ENCODE results near the gene ENPP3. TPM values are rescaled to one million over a fixed set of nuclear protein-coding genes. Genes with fewer than 3 reads are reported as not detected.

The ENPP3 gene
- total RNA-seq, 1 donor from 2014 or later, result not detected

GRCh38 chr6:131780600-131780999 lies 143.5 kb downstream of the ENPP3 start:
- Mint-ChIP-seq H3K27ac (ENCODE audit: unreplicated experiment) (no peak overlapping the region), H3K9me3 (ENCODE audit: unreplicated experiment) (no peaks in the 10 kb centered on the region), H3K4me1 (ENCODE audit: unreplicated experiment) (no peaks in the 10 kb centered on the region), H3K4me3 (ENCODE audit: unreplicated experiment) (no peak overlapping the region), H3K27me3 (ENCODE audit: unreplicated experiment) (no peaks in the 10 kb centered on the region), H3K36me3 (ENCODE audit: unreplicated experiment) (no peaks in the 10 kb centered on the region)
- no peak for TF ChIP-seq CTCF (IDR thresholded peaks at IDR 0.05)
- no peak for DNase-seq (ENCODE audit: extremely low spot score, unreplicated experiment)

DNA sequence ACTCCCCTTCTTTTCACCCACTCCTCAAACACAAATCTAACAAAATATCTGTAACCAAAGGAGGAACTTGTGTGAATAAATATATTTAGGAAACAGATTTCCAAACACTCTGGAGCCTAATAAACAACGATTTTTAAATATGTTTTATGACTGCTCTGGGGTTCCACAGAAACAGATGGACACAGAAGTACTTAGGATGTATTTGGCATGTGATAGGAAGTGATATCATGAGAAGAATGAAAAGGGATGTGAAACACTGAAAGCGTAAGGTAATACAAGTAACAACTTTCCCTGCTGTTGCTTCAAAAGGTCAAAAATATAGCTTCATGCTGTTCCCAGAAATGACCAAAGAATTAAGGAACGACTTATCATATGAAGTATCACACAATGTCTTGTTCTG lies 144.6 kb downstream of the ENPP3 start:
- DNase-seq (ENCODE audit: extremely low spot score, unreplicated experiment), result no peak
- Mint-ChIP-seq H3K4me1 (ENCODE audit: unreplicated experiment) (no peaks in the 10 kb centered on the region), H3K27ac (ENCODE audit: unreplicated experiment) (no peak overlapping the region), H3K4me3 (ENCODE audit: unreplicated experiment) (no peak overlapping the region), H3K27me3 (ENCODE audit: unreplicated experiment) (no peaks in the 10 kb centered on the region), H3K9me3 (ENCODE audit: unreplicated experiment) (no peaks in the 10 kb centered on the region), H3K36me3 (ENCODE audit: unreplicated experiment) (no peaks in the 10 kb centered on the region)
- no peak for TF ChIP-seq CTCF (IDR thresholded peaks at IDR 0.05)

DNA sequence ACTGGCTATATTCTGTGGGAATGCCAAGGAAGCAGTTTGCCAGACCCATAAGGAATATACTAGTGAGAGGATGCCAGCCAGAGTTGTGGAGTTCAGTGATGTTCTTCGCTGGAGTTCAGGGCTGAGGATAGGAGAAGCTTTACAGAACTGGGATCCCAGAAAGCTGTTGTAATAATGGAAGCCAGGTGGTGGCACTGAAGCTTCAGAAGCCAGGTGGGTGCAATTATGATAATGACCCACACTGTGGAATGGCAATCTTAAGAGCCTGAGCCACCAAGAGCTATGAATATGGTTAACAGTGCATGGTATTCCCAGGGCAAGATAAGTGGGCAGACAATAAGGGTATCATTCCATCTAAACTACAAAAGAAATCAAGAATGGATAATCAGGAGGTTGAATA lies 145.7 kb downstream of the ENPP3 start:
- Mint-ChIP-seq H3K4me1 (ENCODE audit: unreplicated experiment) (no peaks in the 10 kb centered on the region), H3K27me3 (ENCODE audit: unreplicated experiment) (no peaks in the 10 kb centered on the region), H3K36me3 (ENCODE audit: unreplicated experiment) (no peaks in the 10 kb centered on the region), H3K4me3 (ENCODE audit: unreplicated experiment) (no peak overlapping the region), H3K27ac (ENCODE audit: unreplicated experiment) (no peak overlapping the region), H3K9me3 (ENCODE audit: unreplicated experiment) (no peaks in the 10 kb centered on the region)
- TF ChIP-seq CTCF (IDR thresholded peaks at IDR 0.05), result no peak
- no peak for DNase-seq (ENCODE audit: extremely low spot score, unreplicated experiment)

DNA sequence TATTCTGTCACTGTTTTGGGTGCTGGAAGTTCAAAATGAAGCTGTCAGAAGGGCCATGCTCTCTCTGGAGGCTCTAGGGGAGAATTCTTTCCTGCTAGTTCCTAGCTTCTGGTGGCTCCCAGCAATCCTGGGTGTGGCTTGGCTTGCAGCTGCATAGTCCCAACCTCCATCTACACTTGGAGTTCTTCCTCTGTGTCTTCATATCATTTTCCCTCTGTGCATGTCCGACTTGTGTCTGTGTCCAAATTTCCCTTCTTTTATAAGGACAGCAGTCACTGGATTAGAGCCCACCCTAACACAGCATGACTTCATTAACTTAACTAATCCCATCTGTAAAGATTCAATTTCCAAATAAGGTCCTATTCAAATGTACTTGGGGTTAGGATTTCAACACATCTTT lies 147.5 kb downstream of the ENPP3 start:
- no peak for TF ChIP-seq CTCF (IDR thresholded peaks at IDR 0.05)

DNA sequence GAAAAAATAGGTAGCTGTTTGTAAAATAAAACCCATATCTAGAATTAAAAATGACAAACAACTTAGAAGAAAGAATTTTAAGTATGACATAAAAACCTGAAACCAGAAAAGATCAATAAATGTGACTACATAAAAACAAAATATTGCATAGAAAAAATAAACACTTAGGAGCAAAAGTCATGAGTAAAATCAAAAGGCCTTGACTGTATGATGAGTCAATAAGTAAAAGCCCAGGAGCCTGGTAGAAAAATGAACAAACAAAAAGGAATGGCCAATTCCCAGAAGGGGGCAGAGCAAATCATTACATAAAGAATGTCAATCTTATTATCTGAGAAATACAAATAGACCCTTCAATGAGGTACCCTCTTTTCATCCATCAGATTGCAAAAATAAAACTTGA lies 150.0 kb downstream of the ENPP3 start:
- H3K4me3 Mint-ChIP-seq (ENCODE audit: unreplicated experiment), result no peak overlapping the region
- H3K9me3 Mint-ChIP-seq (ENCODE audit: unreplicated experiment), result no peaks in the 10 kb centered on the region
- no peaks in the 10 kb centered on the region for H3K4me1 Mint-ChIP-seq (ENCODE audit: unreplicated experiment)
- no peaks in the 10 kb centered on the region for H3K27me3 Mint-ChIP-seq (ENCODE audit: unreplicated experiment)
- H3K27ac Mint-ChIP-seq (ENCODE audit: unreplicated experiment), result no peak overlapping the region
- H3K36me3 Mint-ChIP-seq (ENCODE audit: unreplicated experiment), result no peaks in the 10 kb centered on the region
- no peak for DNase-seq (ENCODE audit: extremely low spot score, unreplicated experiment)
- TF ChIP-seq CTCF (IDR thresholded peaks at IDR 0.05), result no peak

More for the DNA sequence above, 147.5 kb downstream of the ENPP3 start:
- DNase-seq (ENCODE audit: extremely low spot score, unreplicated experiment), result no peak
- no peaks in the 10 kb centered on the region for H3K27me3 Mint-ChIP-seq (ENCODE audit: unreplicated experiment)
- no peak overlapping the region for H3K4me3 Mint-ChIP-seq (ENCODE audit: unreplicated experiment)
- H3K9me3 Mint-ChIP-seq (ENCODE audit: unreplicated experiment), result no peaks in the 10 kb centered on the region
- H3K36me3 Mint-ChIP-seq (ENCODE audit: unreplicated experiment), result no peaks in the 10 kb centered on the region
- no peak overlapping the region for H3K27ac Mint-ChIP-seq (ENCODE audit: unreplicated experiment)
- H3K4me1 Mint-ChIP-seq (ENCODE audit: unreplicated experiment), result no peaks in the 10 kb centered on the region

Data from osteocyte (in vitro differentiated cells).